Measurements from ENCODE around the gene NIM1K. TPM values are rescaled to one million over a fixed set of nuclear protein-coding genes. Genes with fewer than 3 reads are reported as not detected.
A peak's percentile ranks its signal among the peaks of the same experiment; 100 is the strongest.
"Not testable (repeated sequence)": the region's sequence is repeated elsewhere in the genome, so short reads cannot be mapped to it uniquely, and the experiment has no call there.

NIM1K gene
- polyA plus RNA-seq (ENCODE audit: insufficient read length in 12 of 12), result under 1 TPM in 9 of 12 donors, not detected in 3; 0.13 to 0.95 (median 0.36) TPM
- long read RNA-seq, donor 1, result 0 reads
- long read RNA-seq, donor 2, result 0 reads
- long read RNA-seq, donor 3, result 0 reads
- long read RNA-seq, donor 4, result 0 reads
- long read RNA-seq, donor 5, result 0 reads
- long read RNA-seq, donor 6, result 0 reads
- long read RNA-seq, donor 7, result 0 reads
- long read RNA-seq, donor 8, result 0 reads
- long read RNA-seq, donor 9, result 0 reads
- long read RNA-seq, donor 10, result 0 reads
- long read RNA-seq, donor 11, result 0 reads

- DNase-seq, result peak; percentile 43
Measured at GRCh38 chr5:43191740-43192557, at the start of gene NIM1K. NIM1K (plus strand) TSS chr5:43192225; CDS start chr5:43245776, 53,551 bp downstream.

GRCh38 chr5:43145071-43145470 lies 47.0 kb upstream of the NIM1K start:
- DNase-seq, result no peak

- no peak for DNase-seq
Measured at GRCh38 chr5:43146958-43147357, 45.1 kb upstream of the NIM1K start.

- DNase-seq, result no peak
Measured at GRCh38 chr5:43148417-43148816, 43.6 kb upstream of the NIM1K start.

GRCh38 chr5:43149231-43149630 lies 42.8 kb upstream of the NIM1K start:
- no peak for DNase-seq

- DNase-seq, result no peak
Measured at GRCh38 chr5:43150075-43150474, 42.0 kb upstream of the NIM1K start.

GRCh38 chr5:43150748-43151147 lies 41.3 kb upstream of the NIM1K start:
- no peak for DNase-seq

- no peak for DNase-seq
Measured at GRCh38 chr5:43152946-43153345, 39.1 kb upstream of the NIM1K start.

- no peak for DNase-seq
Measured at GRCh38 chr5:43154469-43154868, 37.6 kb upstream of the NIM1K start.

- DNase-seq, result no peak
Measured at GRCh38 chr5:43155394-43156096, 36.5 kb upstream of the NIM1K start.

GRCh38 chr5:43156388-43156787 lies 35.6 kb upstream of the NIM1K start:
- no peak for DNase-seq

- no peak for DNase-seq
Measured at GRCh38 chr5:43157068-43157467, 35.0 kb upstream of the NIM1K start.

- DNase-seq, result no peak
Measured at GRCh38 chr5:43161244-43161643, 30.8 kb upstream of the NIM1K start.

- not testable (repeated sequence) for DNase-seq
Measured at GRCh38 chr5:43164801-43165200, 27.2 kb upstream of the NIM1K start.

- DNase-seq, result no peak
Measured at GRCh38 chr5:43165323-43165722, 26.7 kb upstream of the NIM1K start.

GRCh38 chr5:43168175-43168574 lies 23.9 kb upstream of the NIM1K start:
- DNase-seq, result no peak

GRCh38 chr5:43171451-43171850 lies 20.6 kb upstream of the NIM1K start:
- no peak for DNase-seq

GRCh38 chr5:43171926-43172325 lies 20.1 kb upstream of the NIM1K start:
- no peak for DNase-seq

- DNase-seq, result no peak
Measured at GRCh38 chr5:43172779-43173178, 19.2 kb upstream of the NIM1K start.

GRCh38 chr5:43174586-43174985 lies 17.4 kb upstream of the NIM1K start:
- no peak for DNase-seq

- no peak for DNase-seq
Measured at GRCh38 chr5:43179836-43180235, 12.2 kb upstream of the NIM1K start.

- DNase-seq, result no peak
Measured at GRCh38 chr5:43182421-43182820, 9.6 kb upstream of the NIM1K start.

GRCh38 chr5:43183101-43183500 lies 8.9 kb upstream of the NIM1K start:
- not testable (repeated sequence) for DNase-seq

Measured in muscle of arm (tissue), 14 donors.